GM12872 (cell line): ENCODE measurements around the gene HNMT.

Source experiments
- TF ChIP-seq, protein P1 (sequence below): IDR thresholded peaks from 3 replicates; pipeline ENCODE4 v1.5.1; 2011; ENCODE audit warnings: low read depth, mild to moderate bottlenecking, low read length, moderate library complexity; ENCODE audit not compliant: insufficient read depth

The HNMT gene

DNA sequence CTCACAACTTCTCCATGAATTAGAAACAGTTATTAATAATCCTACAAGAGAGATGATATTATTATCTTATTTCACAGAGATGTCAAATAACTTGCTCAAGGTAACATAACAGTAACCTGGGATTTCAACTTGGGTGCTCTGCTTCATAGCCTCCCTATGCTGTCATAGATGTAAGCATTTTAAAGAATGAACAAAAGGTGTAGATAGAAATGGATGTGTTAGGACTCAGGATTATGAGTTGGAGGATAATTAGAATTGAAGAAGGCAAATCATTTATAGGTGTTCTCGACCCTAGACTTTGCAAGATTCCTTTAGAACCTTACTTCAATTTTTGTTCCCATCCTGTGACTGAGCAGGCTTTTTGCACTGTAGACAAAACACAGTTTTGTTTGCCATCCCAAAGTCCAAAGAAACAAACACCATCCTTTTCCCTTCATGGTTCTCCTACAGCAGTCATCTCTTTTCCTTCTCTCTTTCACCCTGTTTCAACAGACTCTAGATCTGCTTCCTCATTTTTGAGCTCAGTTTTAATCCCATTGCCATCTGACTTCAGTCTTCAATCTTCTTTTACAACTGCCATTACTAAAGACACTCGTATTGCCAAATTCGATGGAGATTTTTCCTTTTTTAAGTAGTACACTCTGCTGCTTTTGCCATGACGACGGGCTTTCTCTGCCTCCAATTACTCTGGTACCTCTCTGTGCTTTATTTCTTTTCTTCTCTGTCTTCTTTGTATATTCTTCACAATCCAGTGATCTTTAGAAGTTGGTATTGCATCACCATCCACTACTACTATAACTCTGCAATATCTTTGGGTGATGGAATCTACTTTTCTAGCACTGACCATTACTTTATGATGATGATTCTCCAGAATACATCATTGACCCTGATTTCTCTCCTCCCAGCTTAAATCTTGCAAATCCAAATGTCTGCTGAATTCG is 4.5 kb downstream of the HNMT start:
- TF ChIP-seq, protein P1, sequence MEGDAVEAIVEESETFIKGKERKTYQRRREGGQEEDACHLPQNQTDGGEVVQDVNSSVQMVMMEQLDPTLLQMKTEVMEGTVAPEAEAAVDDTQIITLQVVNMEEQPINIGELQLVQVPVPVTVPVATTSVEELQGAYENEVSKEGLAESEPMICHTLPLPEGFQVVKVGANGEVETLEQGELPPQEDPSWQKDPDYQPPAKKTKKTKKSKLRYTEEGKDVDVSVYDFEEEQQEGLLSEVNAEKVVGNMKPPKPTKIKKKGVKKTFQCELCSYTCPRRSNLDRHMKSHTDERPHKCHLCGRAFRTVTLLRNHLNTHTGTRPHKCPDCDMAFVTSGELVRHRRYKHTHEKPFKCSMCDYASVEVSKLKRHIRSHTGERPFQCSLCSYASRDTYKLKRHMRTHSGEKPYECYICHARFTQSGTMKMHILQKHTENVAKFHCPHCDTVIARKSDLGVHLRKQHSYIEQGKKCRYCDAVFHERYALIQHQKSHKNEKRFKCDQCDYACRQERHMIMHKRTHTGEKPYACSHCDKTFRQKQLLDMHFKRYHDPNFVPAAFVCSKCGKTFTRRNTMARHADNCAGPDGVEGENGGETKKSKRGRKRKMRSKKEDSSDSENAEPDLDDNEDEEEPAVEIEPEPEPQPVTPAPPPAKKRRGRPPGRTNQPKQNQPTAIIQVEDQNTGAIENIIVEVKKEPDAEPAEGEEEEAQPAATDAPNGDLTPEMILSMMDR = no peak

DNA sequence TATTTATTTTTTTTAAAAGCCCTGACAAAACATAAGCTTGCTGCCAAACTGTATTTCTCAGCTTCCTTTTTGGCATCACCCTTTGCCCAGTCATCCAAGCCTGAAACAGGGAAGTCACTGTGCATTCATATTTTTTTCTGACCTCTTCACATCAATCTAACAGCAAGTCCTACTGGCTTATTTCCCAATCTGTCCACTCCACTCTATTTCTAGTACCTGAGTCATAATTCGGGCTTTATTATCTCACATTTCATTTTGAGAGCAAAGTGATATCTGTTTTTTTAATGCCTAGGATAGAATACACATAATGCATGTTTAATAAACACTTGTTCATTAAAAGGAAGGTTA is 5.1 kb downstream of the HNMT start:
- TF ChIP-seq, protein P1 = no peak

DNA sequence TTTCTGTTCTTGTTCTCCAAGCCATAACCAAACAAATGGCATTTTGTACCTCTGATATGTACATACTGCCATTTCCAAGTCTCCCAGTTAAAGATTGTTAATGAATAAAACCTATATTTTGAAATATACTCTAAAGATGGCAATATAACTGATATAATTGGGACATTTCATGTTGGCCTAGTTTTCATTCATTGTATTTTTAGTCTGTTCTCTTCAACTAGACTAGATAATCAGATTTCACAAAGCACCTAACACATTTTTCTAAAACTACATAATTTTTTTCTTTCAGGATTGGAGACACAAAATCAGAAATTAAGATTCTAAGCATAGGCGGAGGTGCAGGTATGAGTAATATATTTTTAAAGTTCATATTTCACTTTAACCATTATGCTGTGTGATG is 5.6 kb downstream of the HNMT start:
- TF ChIP-seq, protein P1 = no peak

DNA sequence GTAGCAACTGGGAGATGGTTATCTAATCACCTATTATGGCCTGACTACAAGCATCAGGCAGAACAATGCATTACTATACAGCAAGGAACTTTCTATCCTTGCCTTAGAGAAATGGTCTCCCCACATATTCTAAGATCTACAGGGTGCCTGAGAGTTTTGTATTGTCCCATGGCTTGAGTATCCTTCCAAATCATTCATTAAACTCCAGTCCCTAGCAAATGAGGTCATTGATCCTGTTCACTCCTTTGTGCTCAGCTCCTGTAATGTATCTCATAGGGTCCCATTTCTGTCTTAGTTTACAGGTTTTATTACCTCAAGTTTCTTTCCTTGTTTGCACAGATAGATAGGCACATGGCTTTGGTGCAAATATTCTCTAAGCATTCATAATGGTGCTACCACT is 9.0 kb downstream of the HNMT start:
- TF ChIP-seq, protein P1 = no peak

DNA sequence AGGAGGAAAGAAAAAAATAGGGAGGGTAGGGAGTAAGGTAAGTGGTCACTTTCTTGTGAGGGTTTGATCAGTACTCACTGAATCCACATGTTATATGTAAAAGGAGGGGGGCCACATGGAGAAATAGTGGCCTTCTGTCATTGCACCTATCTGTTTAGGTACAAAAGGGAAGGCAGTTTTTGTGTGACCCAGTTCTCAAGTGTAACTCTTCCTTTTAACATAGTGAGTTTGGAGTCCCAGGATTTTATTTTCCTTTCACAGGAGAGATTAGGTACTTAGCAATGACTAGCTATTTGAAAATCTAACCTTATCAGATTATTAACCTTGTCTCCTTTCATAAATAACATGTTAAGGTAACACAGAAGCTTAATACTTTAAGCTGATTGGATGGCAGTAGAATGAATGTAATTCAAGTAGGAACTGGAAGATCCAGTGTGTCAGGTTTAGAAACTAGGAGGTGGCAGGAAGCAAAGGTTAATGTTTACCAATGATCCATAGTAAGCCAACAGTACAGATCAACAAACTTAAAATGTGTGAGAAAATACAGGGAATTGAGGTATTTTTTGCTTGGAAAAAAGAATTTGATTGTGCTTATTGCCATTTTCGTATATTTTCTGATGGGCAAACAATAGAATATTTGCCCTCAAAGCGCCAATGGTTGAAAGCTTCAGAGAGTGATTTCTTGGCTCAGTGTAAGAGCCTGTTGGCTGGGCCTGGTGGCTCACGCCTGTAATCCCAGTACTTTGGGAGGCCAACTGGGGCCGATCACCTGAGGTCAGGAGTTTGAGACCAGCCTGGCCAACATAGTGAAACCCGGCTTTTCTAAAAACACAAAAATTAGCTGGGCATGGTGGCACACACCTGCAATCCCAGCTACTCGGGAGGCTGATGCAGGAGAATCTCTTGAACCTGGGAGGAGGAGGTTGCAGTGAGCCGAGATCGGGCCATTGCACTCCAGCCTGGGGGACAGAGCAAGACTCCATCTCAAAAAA is 11.3 kb downstream of the HNMT start:
- TF ChIP-seq, protein P1 = no peak

DNA sequence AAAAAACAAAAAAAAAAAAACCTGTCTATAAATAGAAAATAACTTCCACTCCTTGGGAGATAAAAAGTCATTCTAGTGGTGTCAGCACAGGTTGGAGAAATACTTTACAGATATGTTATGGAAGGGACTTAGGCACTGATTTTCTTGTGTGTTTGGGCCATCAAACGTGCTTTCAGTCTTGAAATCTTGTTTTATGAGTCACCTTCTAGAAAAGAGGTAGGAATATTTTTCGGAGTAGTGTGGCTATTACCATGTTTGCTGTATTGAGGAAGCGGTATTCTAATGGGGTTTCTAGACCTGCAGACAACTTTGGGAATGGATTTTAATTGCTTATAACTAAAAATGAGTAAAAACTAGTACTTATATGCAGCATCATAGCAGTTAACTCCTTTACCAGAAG is 12.0 kb downstream of the HNMT start:
- TF ChIP-seq, protein P1 = no peak

DNA sequence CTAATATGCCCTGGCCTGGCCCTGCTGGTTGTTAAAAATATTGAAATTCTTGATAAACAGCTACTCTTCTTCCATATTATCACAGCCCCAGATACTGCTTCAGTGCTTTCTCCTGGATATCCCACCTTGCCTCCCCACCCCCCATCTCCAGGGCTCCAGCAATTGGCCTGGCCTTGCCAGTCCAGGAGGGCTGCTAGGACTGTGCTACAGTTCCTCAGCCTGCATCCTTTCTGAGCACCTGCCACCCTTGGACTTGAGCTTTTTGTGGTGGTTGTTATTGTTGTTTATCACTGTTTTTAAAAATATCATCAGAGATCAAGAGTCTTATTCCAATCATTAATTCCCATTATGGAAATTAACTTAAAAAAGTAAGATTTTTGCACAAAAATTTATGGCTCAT is 13.5 kb downstream of the HNMT start:
- TF ChIP-seq, protein P1 = no peak
